ENCODE data around the gene NTHL1. TPM values are rescaled to one million over a fixed set of nuclear protein-coding genes. Genes with fewer than 3 reads are reported as not detected.

NTHL1 gene
- total and polyA plus RNA-seq, 10 of the 15 experiments (the other 5 are each of a cell fraction or from before 2014, with no cell fraction given), result 0.85 to 54.7 (median 39.0) TPM

DNA sequence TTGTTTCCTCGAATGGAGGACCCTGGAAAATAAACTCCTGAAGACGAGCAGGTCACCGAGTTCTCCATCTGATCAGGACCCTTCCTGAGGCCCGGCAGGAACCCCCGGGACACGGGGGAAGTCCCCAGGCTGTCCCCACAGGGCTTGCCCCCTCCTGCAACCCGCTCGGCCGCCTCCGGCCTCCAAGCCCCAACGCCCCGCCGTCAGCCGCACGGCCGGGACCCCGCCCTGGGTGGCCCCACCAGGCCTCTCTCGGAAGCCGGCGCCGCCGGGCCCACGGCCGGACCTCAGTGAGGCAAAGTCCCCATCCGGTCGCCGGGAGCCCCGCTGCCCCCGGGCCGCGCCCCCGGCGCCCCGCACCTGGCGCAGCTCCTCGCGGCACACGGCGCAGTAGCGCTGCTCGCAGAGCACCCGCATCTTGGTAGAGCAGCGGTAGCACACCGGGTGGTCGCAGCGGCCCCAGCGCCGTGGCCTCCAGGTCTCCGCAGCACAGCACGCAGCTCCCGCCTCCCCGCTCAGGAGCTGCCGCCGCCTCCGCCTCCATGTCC is 38.4 kb downstream of the NTHL1 start:
- intact Hi-C loops (cut with micrococcal nuclease; ENCODE audit: unreplicated experiment) (loop anchor here (5.0 kb wide), 1 partner anchor 143 kb away; no protein-coding TSS in a partner anchor), in situ Hi-C loops (cut with MboI) (no loop called here)
- no peaks in the 10 kb centered on the region for H3K27me3 ChIP-seq (replicated peaks in 1 of 2; ENCODE audit: control insufficient read depth in 2 of 2, insufficient read depth in 2 of 2, low read length in 1 of 2)
- H3K4me1 ChIP-seq (ENCODE audit: control insufficient read depth, insufficient read depth, low read length), result peaks cover 21% of the 10 kb centered on the region
- H2AFZ ChIP-seq (ENCODE audit: control insufficient read depth, low read depth, low read length), result no peak overlapping the region; the same call in 1 of the 2 replicates
- CTCF ChIA-PET, result interaction anchor here (1.3 kb wide), 1 partner anchor 8 kb away, joined by 3 read pairs; no protein-coding TSS in a partner anchor
- peak; percentile 25 for ATAC-seq
- FAIRE-seq, result no peak
- peak overlapping the region; percentile 98 for H3K4me2 ChIP-seq (ENCODE audit: control insufficient read depth, insufficient read depth)
- TF ChIP-seq SIN3A (IDR thresholded peaks at IDR 0.05; ENCODE audit: low read depth, low read length) (0 out of 2 replicates have a peak, but pooled peaks have one; percentile 11), SMARCA5 (IDR thresholded peaks at IDR 0.05) (peak; percentile 36; the same call in 1 of the 2 replicates), GATAD2B (conservative IDR thresholded peaks at IDR 0.05; ENCODE audit: low read depth) (0 out of 2 replicates have a peak, but pooled peaks have one; percentile 4), DPF2 (IDR thresholded peaks at IDR 0.05) (peak; percentile 30; the same call in 1 of the 2 replicates), POLR2A (IDR thresholded peaks at IDR 0.05; ENCODE audit: low read depth, low read length) (peak; percentile 71; the same call in 1 of the 2 replicates), NR2F1 (conservative IDR thresholded peaks at IDR 0.05) (no peak), LARP7 (IDR thresholded peaks at IDR 0.05) (peak; percentile 20; the same call in 1 of the 2 replicates), TCF12 (IDR thresholded peaks at IDR 0.05; ENCODE audit: low read depth, low read length) (0 out of 2 replicates have a peak, but pooled peaks have one; percentile 12)
- TF ChIP-seq, protein P1, sequence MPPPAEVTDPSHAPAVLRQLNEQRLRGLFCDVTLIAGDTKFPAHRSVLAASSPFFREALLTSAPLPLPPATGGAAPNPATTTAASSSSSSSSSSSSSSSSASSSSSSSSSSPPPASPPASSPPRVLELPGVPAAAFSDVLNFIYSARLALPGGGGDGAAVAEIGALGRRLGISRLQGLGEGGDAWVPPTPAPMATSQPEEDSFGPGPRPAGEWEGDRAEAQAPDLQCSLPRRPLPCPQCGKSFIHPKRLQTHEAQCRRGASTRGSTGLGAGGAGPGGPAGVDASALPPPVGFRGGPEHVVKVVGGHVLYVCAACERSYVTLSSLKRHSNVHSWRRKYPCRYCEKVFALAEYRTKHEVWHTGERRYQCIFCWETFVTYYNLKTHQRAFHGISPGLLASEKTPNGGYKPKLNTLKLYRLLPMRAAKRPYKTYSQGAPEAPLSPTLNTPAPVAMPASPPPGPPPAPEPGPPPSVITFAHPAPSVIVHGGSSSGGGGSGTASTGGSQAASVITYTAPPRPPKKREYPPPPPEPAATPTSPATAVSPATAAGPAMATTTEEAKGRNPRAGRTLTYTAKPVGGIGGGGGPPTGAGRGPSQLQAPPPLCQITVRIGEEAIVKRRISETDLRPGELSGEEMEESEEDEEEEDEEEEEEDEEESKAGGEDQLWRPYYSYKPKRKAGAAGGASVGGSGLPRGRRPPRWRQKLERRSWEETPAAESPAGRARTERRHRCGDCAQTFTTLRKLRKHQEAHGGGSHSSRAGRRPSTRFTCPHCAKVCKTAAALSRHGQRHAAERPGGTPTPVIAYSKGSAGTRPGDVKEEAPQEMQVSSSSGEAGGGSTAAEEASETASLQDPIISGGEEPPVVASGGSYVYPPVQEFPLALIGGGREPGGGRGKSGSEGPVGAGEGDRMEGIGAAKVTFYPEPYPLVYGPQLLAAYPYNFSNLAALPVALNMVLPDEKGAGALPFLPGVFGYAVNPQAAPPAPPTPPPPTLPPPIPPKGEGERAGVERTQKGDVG (CRISPR knock-in tag; IDR thresholded peaks at IDR 0.05), result no peak
- TF ChIP-seq, protein P2, sequence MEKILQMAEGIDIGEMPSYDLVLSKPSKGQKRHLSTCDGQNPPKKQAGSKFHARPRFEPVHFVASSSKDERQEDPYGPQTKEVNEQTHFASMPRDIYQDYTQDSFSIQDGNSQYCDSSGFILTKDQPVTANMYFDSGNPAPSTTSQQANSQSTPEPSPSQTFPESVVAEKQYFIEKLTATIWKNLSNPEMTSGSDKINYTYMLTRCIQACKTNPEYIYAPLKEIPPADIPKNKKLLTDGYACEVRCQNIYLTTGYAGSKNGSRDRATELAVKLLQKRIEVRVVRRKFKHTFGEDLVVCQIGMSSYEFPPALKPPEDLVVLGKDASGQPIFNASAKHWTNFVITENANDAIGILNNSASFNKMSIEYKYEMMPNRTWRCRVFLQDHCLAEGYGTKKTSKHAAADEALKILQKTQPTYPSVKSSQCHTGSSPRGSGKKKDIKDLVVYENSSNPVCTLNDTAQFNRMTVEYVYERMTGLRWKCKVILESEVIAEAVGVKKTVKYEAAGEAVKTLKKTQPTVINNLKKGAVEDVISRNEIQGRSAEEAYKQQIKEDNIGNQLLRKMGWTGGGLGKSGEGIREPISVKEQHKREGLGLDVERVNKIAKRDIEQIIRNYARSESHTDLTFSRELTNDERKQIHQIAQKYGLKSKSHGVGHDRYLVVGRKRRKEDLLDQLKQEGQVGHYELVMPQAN (conservative IDR thresholded peaks at IDR 0.05), result peak; percentile 59
- H3K9me3 ChIP-seq (replicated peaks; ENCODE audit: control insufficient read depth, insufficient read depth, low read length), result no peaks in the 10 kb centered on the region
- no peaks in the 10 kb centered on the region for H4K20me1 ChIP-seq (ENCODE audit: control insufficient read depth, insufficient read depth)
- RAD21 ChIA-PET (ENCODE audit: unreplicated experiment), result no interaction called here
- DNase-seq (ENCODE audit: low read depth, low spot score), result no peak
- SMC1A ChIA-PET (ENCODE audit: uncharacterized antibody, unreplicated experiment), result interaction anchor here (1.1 to 1.9 kb wide), 2 partner anchors 28 to 146 kb away, joined by 3 to 5 read pairs; partner anchors contain the start of genes NOXO1 and TRAF7
- peaks cover 61% of the 10 kb centered on the region for H3K79me2 ChIP-seq (ENCODE audit: control insufficient read depth, insufficient read depth, low read length)
- peaks cover 0 to 3% of the 10 kb centered on the region in 2 experiments; a peak in 1 of 4 replicates for H3K36me3 ChIP-seq (ENCODE audit: control insufficient read depth in 2 of 2, insufficient read depth in 2 of 2, low read length in 1 of 2)
- peak overlapping the region; percentile 92 for H3K9ac ChIP-seq (ENCODE audit: control insufficient read depth, insufficient read depth, low read length)
- peak overlapping the region; percentile 100 for H3K4me3 ChIP-seq
- peak overlapping the region; percentile 89 for H3K27ac ChIP-seq (ENCODE audit: control insufficient read depth, insufficient read depth)
- no TSS peak for BruUV-seq (replicated peaks)
- POLR2A ChIA-PET, result interaction anchor here (0.6 to 2.2 kb wide), 4 partner anchors 13 to 526 kb away, joined by 3 to 14 read pairs (median 6); partner anchors contain the start of gene TRAF7
- WGBS (ENCODE audit: insufficient coverage, insufficient replicate concordance, low lambda C conversion rate, missing lambda C conversion rate), result 2% methylated on average over 44 of the region's 55 CpGs
